CD4-positive, alpha-beta T cell treated with Interleukin-4 for 4 hours (primary cell): ENCODE data around the gene CLDN24.

ENCODE experiments used
- DNase-seq: peaks from one replicate; pipeline ENCODE4 v3.0.0-alpha.2; 2020

CLDN24 gene

DNA sequence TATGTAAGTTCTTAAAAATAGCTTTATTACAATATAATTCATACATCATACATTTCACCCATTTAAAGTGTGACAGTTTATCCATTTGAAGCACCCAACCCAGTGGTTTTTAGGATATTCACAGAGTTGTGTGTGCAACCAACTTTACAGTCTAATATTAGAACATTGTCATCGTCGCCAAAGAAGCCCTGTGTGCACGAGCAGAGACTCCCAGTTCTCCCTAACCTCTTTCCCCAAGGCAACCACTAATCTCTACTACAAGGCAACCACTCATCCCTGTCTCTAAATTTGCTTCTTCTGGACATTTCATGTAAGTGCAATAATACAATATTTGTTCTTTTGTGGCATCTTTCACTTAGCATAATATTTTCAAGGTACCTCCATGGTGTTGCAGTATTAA is 49.8 kb downstream of the CLDN24 start:
- DNase-seq, result no peak
